Measurements from ENCODE around the gene HK2.
A peak's percentile ranks its signal among the peaks of the same experiment; 100 is the strongest.

HK2 gene

DNA sequence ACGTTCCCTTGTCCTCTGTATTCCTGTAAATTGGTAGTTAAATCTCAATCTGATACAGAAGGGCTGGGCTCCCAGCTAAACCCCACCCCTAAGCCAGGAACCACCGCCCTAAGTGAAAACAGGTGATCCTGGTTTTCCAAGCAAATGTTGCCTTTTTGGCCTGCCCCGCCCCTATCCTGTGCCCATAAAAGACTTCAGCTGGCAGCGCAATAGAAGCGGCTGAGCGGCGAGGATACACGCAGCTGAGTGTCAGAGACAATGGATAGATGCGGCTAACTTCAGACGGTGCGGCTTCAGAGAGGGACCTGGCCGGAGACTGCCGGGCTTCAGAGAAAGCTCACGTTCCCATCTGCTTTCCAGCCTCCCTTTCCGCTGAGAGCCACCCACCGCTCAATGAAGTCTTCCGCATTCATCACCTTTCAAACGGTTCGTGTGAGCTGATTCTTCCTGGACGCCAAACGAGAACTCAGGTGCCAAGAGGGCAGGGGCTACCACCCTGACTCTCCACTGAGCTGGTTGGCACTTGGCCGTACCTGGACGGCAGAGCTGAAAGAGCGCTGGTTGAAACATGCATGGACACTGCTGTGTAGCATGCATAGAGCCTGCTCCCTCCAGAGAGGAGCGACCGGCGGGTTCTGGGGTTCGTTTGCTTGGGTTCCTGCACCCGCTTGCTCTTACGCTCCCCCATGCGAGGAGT is 75.0 kb downstream of the HK2 start:
- TF ChIP-seq CTCF (IDR thresholded peaks at IDR 0.05; ENCODE audit: low read depth, low read length) = no peak
- DNase-seq (ENCODE audit: extremely low read depth, low read depth) = no peak

GRCh38 chr2:74910245-74910644 is 76.3 kb downstream of the HK2 start:
- TF ChIP-seq CTCF (IDR thresholded peaks at IDR 0.05; ENCODE audit: low read depth, low read length) = no peak
- no peak for DNase-seq (ENCODE audit: extremely low read depth, low read depth)

DNA sequence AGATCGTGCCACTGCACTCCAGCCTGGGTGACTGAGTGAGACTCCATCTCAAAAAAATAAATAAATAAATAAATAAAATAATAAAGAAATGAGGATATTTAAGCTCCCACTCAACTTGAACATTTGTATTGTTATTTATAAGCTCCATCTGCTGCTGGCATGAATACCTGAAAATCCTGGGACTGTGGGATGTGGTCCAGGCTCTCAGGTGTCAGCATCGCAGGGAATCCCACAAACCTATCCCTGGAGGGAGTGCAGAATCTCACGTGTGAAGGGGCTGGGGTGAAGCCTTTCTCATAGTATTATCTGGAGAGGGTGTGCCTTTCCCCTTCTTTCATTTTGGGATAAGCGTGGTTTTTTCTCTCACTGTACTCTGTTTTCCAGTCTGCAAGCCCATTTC is 77.1 kb downstream of the HK2 start:
- TF ChIP-seq CTCF (IDR thresholded peaks at IDR 0.05; ENCODE audit: low read depth, low read length) = no peak
- no peak for DNase-seq (ENCODE audit: extremely low read depth, low read depth)

DNA sequence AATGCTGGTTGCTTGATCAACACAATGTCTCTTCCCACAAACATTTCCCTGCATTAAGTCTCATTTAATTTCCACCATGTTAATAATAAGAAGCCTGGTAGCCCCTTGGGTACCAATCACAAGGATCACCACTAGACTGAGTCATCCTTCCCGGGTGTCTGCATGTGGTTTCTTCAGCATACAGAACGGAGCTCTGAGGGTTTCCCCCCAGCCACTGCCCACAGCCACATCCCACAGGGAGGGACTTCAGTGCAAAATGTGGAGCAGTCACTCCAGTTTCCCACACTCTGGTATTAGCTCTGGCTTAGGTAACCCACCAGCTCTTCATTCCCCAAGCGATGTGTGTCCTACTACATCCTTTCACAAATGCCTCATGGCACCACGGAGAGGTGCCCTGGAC is 81.8 kb downstream of the HK2 start:
- DNase-seq (ENCODE audit: extremely low read depth, low read depth) = no peak

GRCh38 chr2:74916394-74916793 is 82.5 kb downstream of the HK2 start:
- no peak for DNase-seq (ENCODE audit: extremely low read depth, low read depth)
- TF ChIP-seq CTCF (IDR thresholded peaks at IDR 0.05; ENCODE audit: low read depth, low read length) = no peak

More for the DNA sequence above, 81.8 kb downstream of the HK2 start:
- no peak for TF ChIP-seq CTCF (IDR thresholded peaks at IDR 0.05; ENCODE audit: low read depth, low read length)

DNA sequence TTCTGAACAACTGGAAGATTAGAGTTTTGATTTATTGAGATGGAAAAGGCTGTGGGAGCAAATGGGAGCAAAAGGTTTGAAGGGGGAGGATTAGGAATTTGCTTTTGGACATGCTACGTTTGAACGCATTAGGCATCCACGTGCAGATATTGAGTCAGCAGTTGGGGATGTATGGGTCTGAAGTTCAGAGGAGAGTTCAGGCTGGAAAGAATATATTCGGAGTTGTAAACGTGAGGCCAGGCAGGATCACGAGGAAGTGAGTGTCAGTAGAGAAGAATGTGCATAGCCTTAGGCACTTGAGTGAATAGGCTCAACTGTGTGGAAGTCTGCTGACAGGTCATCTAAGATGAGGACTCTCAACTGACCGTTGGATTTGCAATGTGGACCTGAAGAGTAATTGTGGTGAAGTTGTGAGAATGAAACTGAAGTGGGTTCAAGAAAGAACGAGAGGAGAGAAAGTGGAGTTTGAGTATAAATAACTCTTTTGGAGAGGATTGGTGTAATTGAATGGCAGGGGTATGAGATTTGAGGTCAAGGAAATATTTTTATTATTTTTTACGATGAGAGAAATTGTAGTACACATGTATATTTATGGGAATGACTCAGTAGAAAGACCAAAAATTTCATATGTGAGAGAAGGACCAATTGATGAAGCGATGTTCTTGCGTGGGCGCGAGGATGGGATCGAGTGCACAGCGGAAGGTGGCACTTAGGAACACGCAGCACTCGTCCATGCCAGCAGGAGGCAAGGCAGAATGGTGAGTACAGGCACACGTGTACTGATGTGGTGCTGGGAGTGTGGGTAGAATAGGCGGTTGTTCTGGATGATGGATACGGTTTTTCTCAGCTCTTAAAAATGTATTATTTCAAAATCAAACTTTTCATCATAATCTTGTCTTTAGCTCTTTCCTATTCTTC is 84.0 kb downstream of the HK2 start:
- peak; percentile 40 for DNase-seq (ENCODE audit: extremely low read depth, low read depth)
- no peak for TF ChIP-seq CTCF (IDR thresholded peaks at IDR 0.05; ENCODE audit: low read depth, low read length)

DNA sequence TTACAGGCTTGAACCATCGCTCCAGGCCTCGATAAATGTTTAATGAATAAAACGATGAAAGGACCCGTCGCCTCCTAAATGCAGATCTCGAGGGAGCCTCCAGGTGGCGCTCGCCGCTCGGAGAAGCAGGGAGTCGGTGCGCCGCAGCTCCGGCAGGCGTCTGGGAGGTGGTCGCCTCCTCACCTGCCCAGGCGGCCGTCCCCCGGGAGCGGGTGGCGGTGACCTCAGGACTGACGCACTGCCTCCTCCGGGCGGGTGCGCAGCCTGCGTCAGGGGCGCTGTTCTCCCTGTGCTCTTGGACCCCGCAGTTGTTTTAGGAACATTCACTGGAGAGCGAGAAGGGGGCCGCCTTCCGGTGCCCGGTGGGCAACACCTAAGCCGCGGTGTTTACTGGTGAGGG is 85.9 kb downstream of the HK2 start:
- no peak for DNase-seq (ENCODE audit: extremely low read depth, low read depth)
- peak; percentile 75 for TF ChIP-seq CTCF (IDR thresholded peaks at IDR 0.05; ENCODE audit: low read depth, low read length)
